Coronary artery (tissue), 2 donors: ENCODE data around the gene SYS1.

Source experiments
- DNase-seq: peaks from one replicate; pipeline ENCODE4 v3.0.0-alpha.2; 2017; ENCODE audit warnings: low spot score
- H3K27ac ChIP-seq, 2 donors: fragments of 200-600 bp; sonication (generic); one replicate each; pipeline ENCODE4 v1.5.1; 2016 to 2019
- H3K4me3 ChIP-seq: fragments of 200-600 bp; sonication (generic); 2 replicates; pipeline ENCODE4 v1.5.1; 2016; ENCODE audit warnings: mild to moderate bottlenecking, moderate library complexity
- CTCF ChIP-seq: fragments of 200-600 bp; sonication (generic); IDR thresholded peaks from one replicate; pipeline ENCODE4 v1.5.1; 2019; ENCODE audit warnings: antibody characterized with exemption

SYS1 gene

DNA sequence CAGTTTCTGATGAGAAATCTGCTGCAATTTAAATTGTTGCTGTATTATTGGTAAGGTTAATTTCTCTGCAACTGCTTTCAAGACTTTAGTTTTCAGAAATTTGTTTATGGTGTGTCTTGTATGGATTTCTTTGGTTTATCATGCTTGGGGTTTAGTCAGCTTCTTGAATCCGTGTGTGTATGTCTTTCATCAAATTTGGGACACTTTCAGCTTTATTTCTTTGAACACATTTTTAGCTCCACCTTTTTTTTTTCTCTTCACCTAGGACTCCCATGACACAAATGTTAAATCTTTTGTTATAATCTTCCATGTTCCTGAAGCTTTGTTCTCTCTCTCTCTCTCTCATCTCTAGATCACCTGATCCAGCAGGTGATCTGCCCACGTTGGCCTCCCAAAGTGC is 28.6 kb downstream of the SYS1 start:
- TF ChIP-seq CTCF: no peak
- DNase-seq: no peak
- no peak overlapping the region for H3K4me3 ChIP-seq
- no peak overlapping the region for H3K27ac ChIP-seq

GRCh38 chr20:45392733-45393132 is 29.8 kb downstream of the SYS1 start:
- DNase-seq: no peak
- no peak overlapping the region for H3K4me3 ChIP-seq
- no peak overlapping the region for H3K27ac ChIP-seq
- TF ChIP-seq CTCF: no peak

GRCh38 chr20:45394221-45395113 is 31.5 kb downstream of the SYS1 start:
- Histone ChIP-seq H3K27ac (no peak overlapping the region), H3K4me3 (no peak overlapping the region)
- no peak for DNase-seq

GRCh38 chr20:45395114-45395415 is 32.1 kb downstream of the SYS1 start:
- Histone ChIP-seq H3K4me3 (no peak overlapping the region), H3K27ac (no peak overlapping the region)
- DNase-seq: no peak
- TF ChIP-seq CTCF: no peak

More at GRCh38 chr20:45394221-45395113, 31.5 kb downstream of the SYS1 start:
- TF ChIP-seq CTCF: no peak

GRCh38 chr20:45399018-45399417 is 36.1 kb downstream of the SYS1 start:
- DNase-seq: no peak
- H3K4me3 ChIP-seq: no peak overlapping the region

GRCh38 chr20:45400346-45401031 is 37.5 kb downstream of the SYS1 start:
- TF ChIP-seq CTCF: no peak
- no peak overlapping the region for H3K27ac ChIP-seq
- no peak overlapping the region for H3K4me3 ChIP-seq
- no peak for DNase-seq

More at GRCh38 chr20:45399018-45399417, 36.1 kb downstream of the SYS1 start:
- no peak overlapping the region for H3K27ac ChIP-seq
- TF ChIP-seq CTCF: no peak

GRCh38 chr20:45402946-45403345 is 40.0 kb downstream of the SYS1 start:
- no peak overlapping the region for H3K4me3 ChIP-seq
- no peak for TF ChIP-seq CTCF
- no peak for DNase-seq
- H3K27ac ChIP-seq: no peak overlapping the region
